T-helper 2 cell treated with Interferon-gamma antibody and Interleukin-4, amounts not matched to agents 100 ng/mL and 5 ng/mL, for 36 hours (primary cell): ENCODE measurements around the gene LYZL2. TPM values are rescaled to one million over a fixed set of nuclear protein-coding genes. Genes with fewer than 3 reads are reported as not detected.
"Not testable (repeated sequence)": the region's sequence is repeated elsewhere in the genome, so short reads cannot be mapped to it uniquely, and the experiment has no call there.

Source experiments
- intact Hi-C: fragments of 100-400 bp; cut with micrococcal nuclease; formaldehyde crosslinking; loops from one replicate; pipeline ENCODE4 v1.15.1; 2023
- total RNA-seq: library from RNA; stranded (reverse); gene quantifications from 2 replicates; pipeline ENCODE4 v1.2.3, GENCODE V29; 2022

Gene LYZL2
- total RNA-seq, 1 donor from 2014 or later, result not detected

GRCh38 chr10:30639946-30640786 lies 10.6 kb upstream of the LYZL2 start:
- intact Hi-C loops, result no loop called here

DNA sequence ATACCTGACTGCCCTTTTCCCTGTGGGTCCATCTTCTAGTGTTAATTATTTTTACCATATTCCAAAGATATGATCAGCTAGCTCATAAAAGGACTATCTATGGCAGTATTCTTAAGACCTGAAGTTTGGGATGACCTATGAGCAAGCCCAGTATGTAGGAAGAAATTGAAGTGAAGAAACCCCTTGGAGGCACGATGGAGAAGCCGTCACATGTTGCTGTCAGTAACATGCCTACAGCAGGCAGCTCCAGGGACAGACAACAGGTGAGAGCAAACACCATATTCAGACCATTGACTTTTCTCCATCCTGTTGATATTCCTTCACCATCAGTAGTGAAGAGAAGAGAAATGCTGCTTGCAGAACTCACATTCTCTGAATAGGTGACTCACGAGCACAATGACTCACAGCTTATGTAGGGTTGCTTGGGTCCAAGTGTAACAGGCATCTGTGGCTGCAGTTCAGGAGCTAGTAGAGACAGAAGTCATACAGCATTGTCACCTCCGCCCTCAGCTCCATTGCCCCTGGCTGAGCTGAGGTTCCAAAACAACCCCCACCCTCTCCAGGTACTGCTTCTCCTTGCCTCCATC lies 8.4 kb upstream of the LYZL2 start:
- intact Hi-C loops, result no loop called here

GRCh38 chr10:30631188-30631587 lies 1.6 kb upstream of the LYZL2 start:
- intact Hi-C loops, result no loop called here

GRCh38 chr10:30630571-30630970 lies 1.0 kb upstream of the LYZL2 start:
- intact Hi-C loops, result no loop called here

DNA sequence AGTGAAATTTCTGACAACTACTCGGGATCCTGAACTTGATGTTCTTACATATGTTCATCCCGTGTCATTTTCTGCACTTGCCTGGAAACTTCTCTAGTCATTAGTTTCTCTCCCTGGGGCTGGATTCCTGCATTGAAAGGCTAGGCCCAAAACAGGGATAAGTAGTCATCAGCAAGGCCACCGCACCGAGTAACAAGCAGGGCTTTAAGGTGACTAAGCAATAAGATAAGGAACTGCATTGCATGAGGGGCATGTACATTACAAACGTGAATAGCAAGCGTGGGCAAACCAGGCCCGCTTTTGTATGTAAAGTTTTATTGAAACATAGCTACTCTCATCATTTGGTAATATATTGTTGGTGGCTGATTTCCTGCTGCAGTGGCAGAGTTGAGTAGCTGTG lies 977 bp downstream of the LYZL2 start:
- intact Hi-C loops, result not testable (repeated sequence)

DNA sequence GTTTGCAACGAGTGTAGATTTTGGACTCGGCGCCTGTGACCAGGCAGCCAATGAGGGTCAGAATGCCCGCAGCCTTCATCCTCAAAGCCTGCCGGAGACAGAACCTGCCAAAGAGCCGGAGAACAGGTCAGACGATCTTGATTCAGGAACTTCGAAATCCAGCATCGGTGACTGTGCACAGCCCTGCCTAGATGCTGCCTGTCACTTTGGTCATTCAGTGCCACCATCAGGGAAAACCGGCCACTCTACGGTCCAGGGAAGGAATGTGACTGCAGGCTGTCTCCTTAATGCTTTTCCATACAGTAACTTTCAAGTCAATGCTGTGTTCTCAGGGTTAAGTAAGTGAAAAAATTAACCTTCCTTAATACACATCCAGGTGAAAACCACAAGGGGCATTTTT lies 2.7 kb downstream of the LYZL2 start:
- intact Hi-C loops, result not testable (repeated sequence)

DNA sequence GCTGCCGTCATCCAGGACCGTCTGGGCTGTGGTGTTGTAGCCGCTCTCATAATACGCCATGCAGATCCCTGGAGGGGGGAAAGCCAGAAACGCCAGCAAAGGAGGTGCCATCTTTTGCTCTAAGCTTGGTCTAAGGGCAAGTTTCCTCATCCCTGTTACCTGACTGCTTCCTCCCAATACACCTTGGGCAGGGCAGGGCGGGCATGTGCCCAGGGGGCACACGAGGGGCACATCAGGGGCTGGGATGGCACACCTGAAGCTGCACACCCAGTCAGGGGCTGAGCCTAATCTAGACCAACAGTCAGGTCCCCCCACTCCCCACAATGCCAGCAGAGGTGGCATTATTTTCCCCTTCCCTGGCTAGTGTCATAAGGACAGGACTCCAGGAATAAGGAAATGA lies 3.4 kb downstream of the LYZL2 start:
- intact Hi-C loops, result not testable (repeated sequence)

DNA sequence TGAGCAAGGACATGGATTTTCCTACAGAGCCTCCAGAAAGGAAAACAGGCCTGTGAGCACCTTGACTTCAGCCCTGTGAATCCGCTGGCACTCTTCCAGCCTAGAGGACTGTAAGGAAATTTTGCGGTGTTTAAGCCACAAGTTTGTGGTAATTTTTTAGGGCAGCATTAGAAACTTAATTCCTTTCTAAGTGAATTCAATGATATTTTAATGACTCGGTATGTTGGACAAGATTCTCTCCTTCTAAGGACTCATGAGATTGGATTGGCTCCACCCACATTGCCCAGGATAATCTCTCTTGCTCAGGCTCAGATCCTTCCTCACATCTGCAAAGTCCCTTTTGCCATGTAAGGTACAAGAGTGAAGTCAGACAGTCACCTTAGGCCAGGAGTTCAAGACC lies 4.5 kb downstream of the LYZL2 start:
- intact Hi-C loops, result no loop called here

GRCh38 chr10:30619966-30620365 lies 9.6 kb downstream of the LYZL2 start:
- intact Hi-C loops, result no loop called here

GRCh38 chr10:30617070-30617469 lies 12.5 kb downstream of the LYZL2 start:
- intact Hi-C loops, result no loop called here

DNA sequence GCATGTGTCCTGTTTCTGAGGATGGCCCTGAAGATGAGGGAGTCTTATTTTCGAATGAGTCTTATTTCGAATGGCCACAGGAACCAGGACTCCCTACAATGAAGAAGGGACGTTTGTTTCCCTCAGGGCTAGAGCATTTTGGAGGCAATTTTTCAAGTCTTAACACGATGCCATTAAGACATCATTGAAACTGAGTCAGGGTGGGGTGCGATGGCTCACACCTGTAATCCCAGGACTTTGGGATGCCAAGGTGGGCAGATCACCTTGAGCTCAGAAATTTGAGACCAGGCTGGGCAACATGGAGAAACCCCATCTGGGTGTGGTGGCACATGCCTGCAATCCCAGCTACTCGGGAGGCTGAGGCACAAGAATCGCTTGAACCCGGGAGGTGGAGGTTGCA lies 18.5 kb downstream of the LYZL2 start:
- intact Hi-C loops, result not testable (repeated sequence)

GRCh38 chr10:30607814-30608213 lies 21.7 kb downstream of the LYZL2 start:
- intact Hi-C loops, result no loop called here

GRCh38 chr10:30606313-30606712 lies 23.2 kb downstream of the LYZL2 start:
- intact Hi-C loops, result no loop called here

DNA sequence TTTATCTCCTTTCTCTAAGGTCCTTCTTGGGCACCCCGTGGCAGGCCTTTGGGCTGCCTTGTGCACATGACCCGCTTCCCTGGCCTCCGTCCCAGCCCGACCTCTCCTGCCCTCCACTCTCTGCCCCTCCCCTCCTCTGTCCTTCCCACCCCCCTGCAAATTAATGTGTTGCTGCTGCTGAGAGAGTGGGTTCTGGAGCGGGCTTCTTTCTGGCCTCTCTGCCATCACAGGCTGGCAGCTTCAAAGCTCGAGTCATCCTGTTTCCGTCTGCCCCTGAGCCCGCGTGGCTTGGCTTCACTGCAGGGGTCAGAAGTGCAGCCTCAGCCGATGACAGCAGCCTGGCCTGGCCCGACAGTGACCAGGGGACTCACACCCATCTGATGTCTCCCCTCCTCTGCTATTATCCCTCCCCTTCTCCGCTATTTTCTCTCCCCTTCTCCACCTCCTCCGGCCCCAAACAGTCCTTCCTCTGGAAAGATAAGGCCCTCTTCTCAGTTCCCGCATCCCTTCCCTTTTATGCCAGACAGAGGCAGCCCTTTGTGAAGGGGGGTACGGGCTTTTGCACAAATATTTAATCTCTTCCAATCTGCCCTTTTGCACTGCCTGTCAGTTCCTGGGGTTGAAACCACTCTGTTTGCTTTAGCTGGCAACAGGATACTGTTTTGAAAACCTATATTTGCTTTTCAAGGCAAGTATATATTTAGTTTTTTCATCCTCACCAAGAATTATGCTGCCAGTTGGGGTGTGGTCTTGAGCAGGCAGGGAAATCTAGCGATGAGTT lies 24.0 kb downstream of the LYZL2 start:
- intact Hi-C loops, result not testable (repeated sequence)

GRCh38 chr10:30603589-30603988 lies 26.0 kb downstream of the LYZL2 start:
- intact Hi-C loops, result no loop called here

DNA sequence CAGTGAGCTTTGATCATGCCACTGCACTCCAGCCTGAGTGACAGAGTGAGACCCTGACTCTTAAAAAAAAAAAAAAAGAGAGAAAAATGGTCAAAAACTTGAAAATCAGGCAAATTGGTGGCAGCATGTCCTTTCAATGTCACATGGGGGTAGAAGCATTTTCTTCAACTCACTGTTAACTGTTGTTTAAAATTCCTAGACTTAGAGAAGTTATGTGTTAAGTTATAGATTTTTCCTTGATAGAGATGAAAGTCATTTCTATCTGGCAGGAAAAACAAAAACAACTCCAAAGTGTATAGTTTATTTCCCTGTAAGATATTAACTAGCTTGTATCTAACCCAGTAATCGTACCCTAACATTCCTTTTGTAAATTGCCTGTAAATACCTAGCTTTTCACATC lies 26.8 kb downstream of the LYZL2 start:
- intact Hi-C loops, result no loop called here

DNA sequence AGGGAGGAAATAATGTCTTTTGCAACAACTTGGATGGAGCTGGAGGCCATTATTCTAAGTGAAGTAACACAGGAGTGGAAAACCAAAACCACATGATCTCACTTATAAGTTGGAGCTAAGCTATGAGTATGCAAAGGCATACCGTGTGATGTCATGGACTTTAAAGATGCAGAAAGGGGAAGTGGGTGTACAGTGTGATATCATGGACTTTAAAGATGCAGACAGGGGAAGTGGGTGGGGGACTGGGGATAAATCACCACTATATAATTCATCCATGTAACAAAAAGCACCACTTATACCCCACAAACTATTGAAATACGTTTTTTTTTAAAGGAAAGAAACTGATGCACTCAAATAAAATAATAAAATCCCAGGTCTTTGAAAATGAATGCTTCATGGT lies 29.5 kb downstream of the LYZL2 start:
- intact Hi-C loops, result no loop called here

DNA sequence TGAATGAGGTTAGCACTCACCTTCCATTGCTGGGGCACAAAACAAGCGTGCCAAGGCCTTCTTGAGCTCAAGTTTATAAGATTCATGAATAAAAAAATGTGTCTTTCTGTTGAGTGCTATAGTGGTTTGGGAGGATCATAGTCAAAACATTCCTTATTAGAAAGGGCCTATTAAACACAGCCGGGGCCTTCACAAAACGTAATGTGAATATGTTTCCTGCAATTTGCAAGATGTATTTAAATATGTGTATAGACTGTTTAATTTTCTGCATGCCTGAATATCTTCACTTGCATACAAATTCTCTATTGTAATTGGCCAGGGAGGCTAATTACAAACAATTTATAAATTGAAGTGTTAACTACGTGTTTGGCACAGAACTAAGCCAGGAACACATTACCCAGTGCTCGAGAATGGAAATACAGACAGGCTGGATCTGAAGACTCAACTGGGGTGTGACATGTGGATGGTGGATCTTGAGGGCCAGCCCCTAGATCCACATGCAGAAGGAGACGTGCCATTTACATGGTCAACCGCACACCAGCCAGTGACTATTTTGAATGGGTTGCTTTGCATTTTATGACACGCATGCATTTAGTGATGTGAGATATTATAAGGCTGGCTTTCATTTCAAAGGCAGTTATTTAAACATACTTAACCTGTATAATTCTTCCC lies 31.3 kb downstream of the LYZL2 start:
- intact Hi-C loops, result no loop called here

DNA sequence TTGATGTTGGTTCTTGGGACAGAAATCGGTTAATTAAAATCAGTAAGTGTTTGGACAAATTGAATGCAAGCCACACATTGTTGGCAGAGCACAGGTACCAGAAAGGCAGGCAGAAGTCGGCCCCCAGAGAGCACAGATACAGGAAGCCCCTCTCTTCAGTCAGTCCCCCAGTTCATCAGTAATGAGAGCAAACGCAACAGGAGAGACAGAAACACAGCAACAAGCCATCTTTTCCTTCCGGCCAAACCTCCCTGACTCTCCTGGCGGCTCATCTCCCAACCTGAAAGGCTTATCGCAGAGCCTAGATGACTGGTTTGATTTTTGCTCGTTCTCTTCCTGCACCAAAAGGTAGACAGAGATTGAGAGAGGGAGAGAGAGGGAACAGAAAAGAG lies 32.1 kb downstream of the LYZL2 start:
- intact Hi-C loops, result not testable (repeated sequence)

- intact Hi-C loops, result not testable (repeated sequence)
Measured at GRCh38 chr10:30596493-30597432, 32.8 kb downstream of the LYZL2 start.

GRCh38 chr10:30596013-30596412 lies 33.5 kb downstream of the LYZL2 start:
- intact Hi-C loops, result no loop called here
